Epithelial cell of prostate (primary cell): ENCODE measurements around the gene GPR89A.
"Not testable (repeated sequence)": the region's sequence is repeated elsewhere in the genome, so short reads cannot be mapped to it uniquely, and the experiment has no call there.

Source experiments
- DNase-seq: peaks from one replicate; pipeline ENCODE4 v3.0.0-alpha.2; 2011; ENCODE audit warnings: low read depth, low spot score
- H3K27ac ChIP-seq: fragments of 450-650 bp; 2 replicates; pipeline ENCODE4 v1.5.1; 2017; ENCODE audit warnings: mild to moderate bottlenecking

Gene GPR89A

GRCh38 chr1:145607833-145608733, at the start of gene GPR89A:
GPR89A (plus strand) TSS chr1:145607988; CDS start chr1:145608134, 146 bp downstream.
- H3K27ac ChIP-seq, result peak within 1 kb of the TSS; percentile 59
- DNase-seq, result peak; percentile 64

- not testable (repeated sequence) for H3K27ac ChIP-seq, DNase-seq
Observed at GRCh38 chr1:145586820-145587219, 21.0 kb upstream of the GPR89A start.

- H3K27ac ChIP-seq, DNase-seq: not testable (repeated sequence)
Observed at GRCh38 chr1:145590806-145591205, 17.0 kb upstream of the GPR89A start.

GRCh38 chr1:145592347-145592746, 15.4 kb upstream of the GPR89A start:
- H3K27ac ChIP-seq, DNase-seq: not testable (repeated sequence)

- DNase-seq, H3K27ac ChIP-seq: not testable (repeated sequence)
Observed at GRCh38 chr1:145595421-145595820, 12.4 kb upstream of the GPR89A start.

- DNase-seq, result not testable (repeated sequence)
Observed at GRCh38 chr1:145596236-145596635, 11.6 kb upstream of the GPR89A start.

GRCh38 chr1:145599426-145599825, 8.4 kb upstream of the GPR89A start:
- H3K27ac ChIP-seq, DNase-seq: not testable (repeated sequence)

More at GRCh38 chr1:145596236-145596635, 11.6 kb upstream of the GPR89A start:
- not testable (repeated sequence) for H3K27ac ChIP-seq

GRCh38 chr1:145601593-145601992, 6.2 kb upstream of the GPR89A start:
- DNase-seq, result no peak
- no peak overlapping the region for H3K27ac ChIP-seq

- H3K27ac ChIP-seq, DNase-seq: not testable (repeated sequence)
Observed at GRCh38 chr1:145606840-145607239, 948 bp upstream of the GPR89A start.

GRCh38 chr1:145607289-145607688, 499 bp upstream of the GPR89A start:
- not testable (repeated sequence) for DNase-seq, H3K27ac ChIP-seq

- DNase-seq, H3K27ac ChIP-seq: not testable (repeated sequence)
Observed at GRCh38 chr1:145610744-145611143, 3.0 kb downstream of the GPR89A start.

GRCh38 chr1:145620073-145620472, 12.3 kb downstream of the GPR89A start:
- H3K27ac ChIP-seq, DNase-seq: not testable (repeated sequence)

GRCh38 chr1:145622177-145622576, 14.4 kb downstream of the GPR89A start:
- DNase-seq, H3K27ac ChIP-seq: not testable (repeated sequence)

- DNase-seq, H3K27ac ChIP-seq: not testable (repeated sequence)
Observed at GRCh38 chr1:145636237-145636636, 28.4 kb downstream of the GPR89A start.

GRCh38 chr1:145641886-145642285, 34.1 kb downstream of the GPR89A start:
- not testable (repeated sequence) for DNase-seq, H3K27ac ChIP-seq

GRCh38 chr1:145643990-145644389, 36.2 kb downstream of the GPR89A start:
- H3K27ac ChIP-seq, DNase-seq: not testable (repeated sequence)

GRCh38 chr1:145656245-145656943, 48.6 kb downstream of the GPR89A start:
- not testable (repeated sequence) for DNase-seq

GRCh38 chr1:145662502-145662901, 54.7 kb downstream of the GPR89A start:
- DNase-seq, H3K27ac ChIP-seq: not testable (repeated sequence)

More at GRCh38 chr1:145656245-145656943, 48.6 kb downstream of the GPR89A start:
- H3K27ac ChIP-seq, result not testable (repeated sequence)

GRCh38 chr1:145665015-145665414, 57.2 kb downstream of the GPR89A start:
- H3K27ac ChIP-seq, result not testable (repeated sequence)

GRCh38 chr1:145670995-145671745, 63.4 kb downstream of the GPR89A start:
- not testable (repeated sequence) for DNase-seq, H3K27ac ChIP-seq

More at GRCh38 chr1:145665015-145665414, 57.2 kb downstream of the GPR89A start:
- DNase-seq, result not testable (repeated sequence)
